GM12875 (cell line): Measurements from ENCODE around the gene TANGO6.

ENCODE experiments used
- H3K4me3 ChIP-seq: one replicate; pipeline ENCODE4 v1.5.1; 2011; ENCODE audit warnings: low read depth, low read length, control low read depth
- CTCF ChIP-seq: IDR thresholded peaks from 2 replicates; pipeline ENCODE4 v1.5.1; 2011; ENCODE audit warnings: low read depth, mild to moderate bottlenecking, control low read depth, inconsistent platforms, low read length, moderate library complexity, borderline replicate concordance; ENCODE audit not compliant: insufficient read depth

TANGO6 gene

GRCh38 chr16:69108064-69108904, 265.0 kb downstream of the TANGO6 start:
- no peak overlapping the region for H3K4me3 ChIP-seq
- no peak for TF ChIP-seq CTCF

GRCh38 chr16:69108905-69109252, 265.5 kb downstream of the TANGO6 start:
- no peak for TF ChIP-seq CTCF

GRCh38 chr16:69109486-69110270, 266.3 kb downstream of the TANGO6 start:
- TF ChIP-seq CTCF, result no peak
- H3K4me3 ChIP-seq, result no peak overlapping the region

More at GRCh38 chr16:69108905-69109252, 265.5 kb downstream of the TANGO6 start:
- H3K4me3 ChIP-seq, result no peak overlapping the region

- no peak overlapping the region for H3K4me3 ChIP-seq
- no peak for TF ChIP-seq CTCF
These were observed 267.1 kb downstream of the TANGO6 start for GRCh38 chr16:69110406-69110805.

GRCh38 chr16:69111216-69111875, 268.0 kb downstream of the TANGO6 start:
- H3K4me3 ChIP-seq, result no peak overlapping the region
- TF ChIP-seq CTCF, result no peak

- TF ChIP-seq CTCF, result no peak
- H3K4me3 ChIP-seq, result no peak overlapping the region
These were observed 268.5 kb downstream of the TANGO6 start for GRCh38 chr16:69111876-69112230.
